Measurements from ENCODE around the gene MORF4L2.
"Not testable (repeated sequence)": the region's sequence is repeated elsewhere in the genome, so short reads cannot be mapped to it uniquely, and the experiment has no call there.

Gene MORF4L2

DNA sequence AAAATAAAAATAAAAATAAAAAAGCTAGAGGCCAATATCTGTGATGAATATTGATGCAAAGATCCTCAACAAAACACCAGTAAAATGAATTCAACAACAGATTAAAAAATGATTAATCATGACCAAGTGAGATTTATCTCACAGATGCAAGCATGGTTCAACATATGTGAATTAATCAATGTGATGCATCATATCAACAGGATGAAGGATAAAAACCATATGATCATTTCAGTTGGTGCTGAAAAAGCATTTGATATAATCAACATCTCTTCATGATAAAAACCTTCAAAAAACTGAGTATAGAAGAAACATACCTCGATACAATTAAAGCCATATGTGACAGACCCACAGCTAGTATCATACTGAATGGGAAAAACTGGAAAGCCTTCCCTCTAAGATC is 38.9 kb downstream of the MORF4L2 start:
- Histone ChIP-seq H3K36me3 (ENCODE audit: control insufficient read depth, insufficient read depth, low read length) (no peaks in the 10 kb centered on the region), H3K9ac (ENCODE audit: low read depth, low read length) (no peak overlapping the region), H3K9me3 (ENCODE audit: control insufficient read depth, insufficient read depth, low read length) (no peaks in the 10 kb centered on the region), H3K27me3 (ENCODE audit: control insufficient read depth, insufficient read depth, low read length) (no peaks in the 10 kb centered on the region), H3K4me1 (ENCODE audit: control insufficient read depth, insufficient read depth, low read length) (no peaks in the 10 kb centered on the region), H3K4me3 (ENCODE audit: low read depth, low read length) (no peak overlapping the region)

DNA sequence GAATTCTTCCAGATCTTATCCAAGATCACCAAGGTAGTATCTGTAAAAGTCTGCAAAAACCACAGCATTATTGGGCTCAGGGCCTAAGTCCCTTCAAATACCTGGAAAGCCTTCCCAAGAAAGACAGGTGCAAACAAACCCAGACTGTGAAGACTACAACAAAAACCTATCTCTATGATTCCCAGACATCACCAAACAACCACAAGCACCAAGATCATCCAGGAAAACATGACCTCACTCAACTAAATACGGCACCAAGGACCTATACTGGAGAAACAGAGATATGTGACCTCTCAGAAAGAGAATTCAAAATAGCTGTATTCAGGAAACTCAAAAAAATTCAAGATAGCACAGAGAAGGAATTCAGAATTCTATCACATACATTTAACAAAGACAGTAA is 42.4 kb downstream of the MORF4L2 start:
- H3K4me3 ChIP-seq (ENCODE audit: low read depth, low read length) = no peak overlapping the region
- no peaks in the 10 kb centered on the region for H3K9me3 ChIP-seq (ENCODE audit: control insufficient read depth, insufficient read depth, low read length)
- H3K36me3 ChIP-seq (ENCODE audit: control insufficient read depth, insufficient read depth, low read length) = no peaks in the 10 kb centered on the region
- H3K4me1 ChIP-seq (ENCODE audit: control insufficient read depth, insufficient read depth, low read length) = peaks cover 2% of the 10 kb centered on the region
- no peak overlapping the region for H3K9ac ChIP-seq (ENCODE audit: low read depth, low read length)
- no peaks in the 10 kb centered on the region for H3K27me3 ChIP-seq (ENCODE audit: control insufficient read depth, insufficient read depth, low read length)

DNA sequence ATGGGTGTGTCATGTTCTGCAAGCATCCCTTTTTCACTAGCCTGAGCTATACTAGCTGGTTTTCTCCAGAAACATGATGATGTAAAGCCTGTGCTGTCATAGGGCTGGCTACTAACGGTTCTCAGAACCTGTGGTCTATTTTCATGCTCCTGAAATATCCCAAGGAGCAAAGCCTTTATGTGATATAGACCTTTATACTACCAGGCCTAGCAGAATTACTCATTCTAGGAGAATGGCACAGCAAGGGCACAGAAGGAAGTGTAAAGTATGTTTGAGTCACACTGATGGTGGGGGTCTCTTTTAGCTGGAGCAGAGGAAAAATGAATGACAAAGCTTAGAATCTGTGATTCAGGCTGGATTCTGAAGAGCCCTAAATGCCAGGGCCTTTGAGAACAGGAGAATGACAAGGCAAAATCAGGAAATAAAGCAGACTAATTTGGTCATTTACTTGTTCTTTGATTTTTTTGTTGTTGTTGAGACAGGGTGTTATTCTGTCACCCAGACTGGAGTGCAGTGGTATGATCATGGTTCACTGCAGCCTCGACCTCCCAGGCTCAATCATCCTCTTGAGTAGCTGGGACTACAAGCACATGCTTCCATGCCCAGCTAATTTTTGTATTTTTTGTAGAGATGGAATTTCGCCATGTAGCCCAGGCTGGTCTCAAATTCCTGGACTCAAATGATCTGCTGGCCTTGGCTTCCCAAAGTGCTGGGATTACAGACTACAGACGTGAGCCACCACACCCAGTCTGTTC is 45.9 kb downstream of the MORF4L2 start:
- Histone ChIP-seq H3K9ac (ENCODE audit: low read depth, low read length) (no peak overlapping the region), H3K9me3 (ENCODE audit: control insufficient read depth, insufficient read depth, low read length) (no peaks in the 10 kb centered on the region), H3K4me3 (ENCODE audit: low read depth, low read length) (no peak overlapping the region), H3K27me3 (ENCODE audit: control insufficient read depth, insufficient read depth, low read length) (no peaks in the 10 kb centered on the region), H3K4me1 (ENCODE audit: control insufficient read depth, insufficient read depth, low read length) (peaks cover 2% of the 10 kb centered on the region), H3K36me3 (ENCODE audit: control insufficient read depth, insufficient read depth, low read length) (no peaks in the 10 kb centered on the region)

DNA sequence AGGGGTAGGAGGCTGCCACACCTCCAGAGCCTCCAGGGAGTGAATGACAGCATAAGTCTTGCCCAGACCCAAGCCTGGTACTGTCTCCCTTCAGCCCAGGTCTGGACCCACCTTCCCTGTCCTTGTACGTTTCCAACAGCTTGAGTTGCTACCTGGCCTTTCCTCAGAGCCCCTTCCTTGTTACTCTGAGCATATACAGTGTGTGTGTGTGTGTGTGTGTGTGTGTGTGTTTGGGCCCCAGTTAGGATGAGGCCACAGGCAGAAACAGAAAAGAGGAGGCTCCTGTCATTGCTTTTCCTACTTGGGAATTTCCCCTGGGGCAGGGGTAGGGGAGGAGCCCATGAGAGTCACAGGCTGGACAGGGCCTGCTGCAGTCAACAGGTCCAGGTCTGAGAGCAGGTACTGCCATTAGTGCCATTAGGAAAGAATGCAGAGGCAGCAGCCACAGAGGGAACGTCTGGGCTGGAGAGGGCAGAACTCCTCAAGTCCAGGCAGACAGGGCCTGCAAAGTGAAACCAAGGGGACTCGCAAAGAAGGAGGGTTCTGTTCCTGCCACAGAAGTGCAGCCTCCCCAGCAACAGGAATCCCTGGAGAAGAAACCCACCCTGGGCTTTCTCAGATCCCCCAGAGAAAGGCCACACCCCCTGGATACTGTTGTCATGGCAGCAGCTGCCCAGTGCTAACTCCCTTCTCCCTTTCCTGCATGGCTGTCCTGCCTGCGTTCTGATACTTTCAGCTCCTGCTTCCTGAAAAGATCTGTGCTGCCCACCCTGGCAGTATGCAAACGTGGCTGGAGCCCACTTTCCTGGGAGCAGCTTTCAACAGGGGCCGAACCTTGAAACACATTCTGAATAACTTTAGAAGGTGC is 47.8 kb downstream of the MORF4L2 start:
- H3K9me3 ChIP-seq (ENCODE audit: control insufficient read depth, insufficient read depth, low read length); H3K27me3 ChIP-seq (ENCODE audit: control insufficient read depth, insufficient read depth, low read length); H3K36me3 ChIP-seq (ENCODE audit: control insufficient read depth, insufficient read depth, low read length); H3K4me3 ChIP-seq (ENCODE audit: low read depth, low read length); H3K9ac ChIP-seq (ENCODE audit: low read depth, low read length); H3K4me1 ChIP-seq (ENCODE audit: control insufficient read depth, insufficient read depth, low read length): not testable (repeated sequence)

DNA sequence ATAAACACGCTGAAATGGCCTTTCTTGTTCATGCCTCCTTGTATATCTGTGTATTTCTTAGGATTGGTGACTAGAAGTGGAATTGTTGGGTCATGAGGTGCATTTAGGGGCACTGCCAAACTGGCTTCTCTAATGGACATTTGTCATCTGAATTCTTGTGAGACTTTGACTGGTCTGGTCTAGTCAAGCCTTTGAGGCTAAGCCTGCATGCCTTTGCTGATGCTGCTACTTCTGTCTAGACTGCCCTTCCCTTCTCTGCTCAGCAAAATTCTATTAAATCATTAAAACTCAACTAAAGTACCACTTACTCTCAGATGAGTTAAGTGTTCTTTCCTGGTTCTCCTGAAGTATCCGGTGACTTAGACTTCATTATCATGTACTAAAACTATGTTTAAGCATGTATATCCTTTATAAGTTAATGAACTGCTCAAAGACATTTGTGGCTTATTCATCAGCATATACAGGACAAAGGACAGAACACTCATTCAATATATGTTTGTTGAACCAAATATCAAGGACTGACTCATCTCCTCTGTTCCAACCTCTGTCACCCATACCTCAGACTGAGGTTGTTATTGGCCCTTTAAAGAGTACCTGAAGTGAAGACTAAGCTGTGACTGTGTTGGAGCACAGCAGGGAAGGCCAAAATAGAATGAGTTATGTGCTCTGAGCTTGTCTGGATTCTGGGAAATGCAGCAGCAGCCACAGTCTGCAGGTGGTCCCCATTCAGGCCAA is 48.7 kb downstream of the MORF4L2 start:
- no peaks in the 10 kb centered on the region for H3K36me3 ChIP-seq (ENCODE audit: control insufficient read depth, insufficient read depth, low read length)
- no peaks in the 10 kb centered on the region for H3K27me3 ChIP-seq (ENCODE audit: control insufficient read depth, insufficient read depth, low read length)
- no peak overlapping the region for H3K4me3 ChIP-seq (ENCODE audit: low read depth, low read length)
- H3K9ac ChIP-seq (ENCODE audit: low read depth, low read length) = no peak overlapping the region
- H3K4me1 ChIP-seq (ENCODE audit: control insufficient read depth, insufficient read depth, low read length) = peaks cover 2% of the 10 kb centered on the region
- H3K9me3 ChIP-seq (ENCODE audit: control insufficient read depth, insufficient read depth, low read length) = no peaks in the 10 kb centered on the region

DNA sequence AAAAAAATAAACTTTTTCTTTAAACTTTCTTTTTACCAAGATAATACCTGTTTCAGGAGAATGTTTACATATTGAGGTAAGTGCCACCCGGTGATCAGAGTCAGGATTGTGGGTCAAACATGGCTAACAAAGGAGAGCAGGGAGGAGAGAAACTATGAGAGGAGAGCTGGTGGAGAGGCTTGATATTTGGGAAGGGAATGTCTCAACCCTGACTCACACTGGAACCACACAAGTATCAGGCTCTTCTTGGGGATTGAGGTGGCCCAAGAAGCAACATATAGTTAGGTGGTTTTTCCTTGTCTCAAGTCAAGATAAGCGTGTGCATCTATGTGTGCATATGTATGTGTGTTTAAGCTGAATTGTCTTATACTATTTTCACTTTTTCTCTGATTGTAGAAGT is 51.1 kb downstream of the MORF4L2 start:
- H3K9ac ChIP-seq (ENCODE audit: low read depth, low read length) = no peak overlapping the region
- H3K9me3 ChIP-seq (ENCODE audit: control insufficient read depth, insufficient read depth, low read length) = no peaks in the 10 kb centered on the region
- H3K4me3 ChIP-seq (ENCODE audit: low read depth, low read length) = no peak overlapping the region
- peaks cover 2% of the 10 kb centered on the region for H3K4me1 ChIP-seq (ENCODE audit: control insufficient read depth, insufficient read depth, low read length)
- no peaks in the 10 kb centered on the region for H3K27me3 ChIP-seq (ENCODE audit: control insufficient read depth, insufficient read depth, low read length)
- H3K36me3 ChIP-seq (ENCODE audit: control insufficient read depth, insufficient read depth, low read length) = no peaks in the 10 kb centered on the region

DNA sequence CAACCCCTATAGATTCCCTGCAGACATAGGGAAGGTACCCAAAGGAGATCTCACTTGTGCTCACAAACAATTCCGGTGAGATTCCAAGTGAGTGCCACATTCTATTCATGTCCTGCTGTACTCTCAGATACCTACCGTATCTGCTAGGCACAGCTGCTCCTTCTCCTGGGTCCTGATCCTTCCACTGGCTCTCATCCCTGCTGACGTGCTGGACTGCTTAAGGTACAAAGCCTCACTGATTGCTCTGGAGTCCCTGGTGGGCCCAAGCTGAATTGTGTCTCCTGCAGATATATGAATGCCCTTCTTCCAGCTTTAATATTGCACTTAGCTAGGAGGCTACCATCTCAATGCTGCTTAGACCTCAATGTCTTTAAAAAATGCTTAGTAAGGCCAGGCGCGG is 55.4 kb downstream of the MORF4L2 start:
- Histone ChIP-seq H3K27me3 (ENCODE audit: control insufficient read depth, insufficient read depth, low read length) (no peaks in the 10 kb centered on the region), H3K9me3 (ENCODE audit: control insufficient read depth, insufficient read depth, low read length) (no peaks in the 10 kb centered on the region), H3K36me3 (ENCODE audit: control insufficient read depth, insufficient read depth, low read length) (no peaks in the 10 kb centered on the region), H3K4me3 (ENCODE audit: low read depth, low read length) (no peak overlapping the region), H3K9ac (ENCODE audit: low read depth, low read length) (no peak overlapping the region), H3K4me1 (ENCODE audit: control insufficient read depth, insufficient read depth, low read length) (no peaks in the 10 kb centered on the region)

DNA sequence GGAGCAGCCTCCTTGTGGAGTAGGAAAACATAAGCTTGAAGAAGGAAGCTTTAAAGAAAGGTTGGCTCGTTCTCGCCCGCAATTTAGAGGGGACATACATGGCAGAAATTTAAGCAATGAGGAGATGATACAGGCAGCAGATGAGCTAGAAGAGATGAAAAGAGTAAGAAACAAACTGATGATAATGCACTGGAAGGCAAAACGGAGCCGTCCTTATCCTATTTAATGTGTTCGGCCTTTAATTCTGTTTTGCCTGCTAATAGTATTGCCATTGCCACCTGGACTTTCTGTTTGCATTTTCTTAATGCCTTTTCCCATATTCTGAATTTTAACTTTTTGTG is 56.4 kb downstream of the MORF4L2 start:
- no peaks in the 10 kb centered on the region for H3K9me3 ChIP-seq (ENCODE audit: control insufficient read depth, insufficient read depth, low read length)
- H3K4me3 ChIP-seq (ENCODE audit: low read depth, low read length) = peak overlapping the region; percentile 89
- H3K9ac ChIP-seq (ENCODE audit: low read depth, low read length) = no peak overlapping the region

DNA sequence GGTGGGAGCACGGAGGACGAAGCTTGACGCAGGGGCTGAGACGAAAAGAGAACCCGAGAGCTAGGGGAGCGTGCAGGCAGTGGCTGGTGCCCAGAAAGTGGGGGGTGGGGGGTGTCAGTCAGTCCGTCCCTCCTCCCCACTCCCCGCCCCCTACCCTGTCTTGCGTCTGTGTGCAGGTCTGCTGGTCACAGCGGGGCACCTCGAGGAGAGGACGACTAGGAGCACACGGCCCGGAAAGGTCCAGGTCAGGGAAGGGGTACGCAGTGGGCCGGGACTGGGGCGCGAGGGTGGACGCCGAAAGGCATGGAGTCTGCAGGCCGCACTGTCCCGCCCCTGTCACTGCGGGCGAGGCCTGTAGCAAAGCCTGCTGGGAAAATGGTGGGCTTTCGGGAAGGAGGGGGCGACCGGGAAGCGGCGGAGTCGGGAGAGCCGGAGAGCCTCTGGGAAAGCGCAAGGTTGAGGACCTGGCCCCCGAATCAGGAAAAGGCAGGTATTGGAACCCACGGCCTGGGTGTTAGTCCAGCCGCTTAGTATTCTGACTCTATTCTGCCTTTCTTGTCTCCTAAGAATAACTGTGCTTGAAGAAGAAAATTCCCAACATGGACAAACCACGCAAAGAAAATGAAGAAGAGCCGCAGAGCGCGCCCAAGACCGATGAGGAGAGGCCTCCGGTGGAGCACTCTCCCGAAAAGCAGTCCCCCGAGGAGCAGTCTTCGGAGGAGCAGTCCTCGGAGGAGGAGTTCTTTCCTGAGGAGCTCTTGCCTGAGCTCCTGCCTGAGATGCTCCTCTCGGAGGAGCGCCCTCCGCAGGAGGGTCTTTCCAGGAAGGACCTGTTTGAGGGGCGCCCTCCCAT is 57.0 kb downstream of the MORF4L2 start:
- Histone ChIP-seq H3K9me3 (ENCODE audit: control insufficient read depth, insufficient read depth, low read length) (no peaks in the 10 kb centered on the region), H3K27me3 (ENCODE audit: control insufficient read depth, insufficient read depth, low read length) (no peaks in the 10 kb centered on the region), H3K36me3 (ENCODE audit: control insufficient read depth, insufficient read depth, low read length) (no peaks in the 10 kb centered on the region), H3K4me3 (ENCODE audit: low read depth, low read length) (peak overlapping the region; percentile 89), H3K9ac (ENCODE audit: low read depth, low read length) (peak overlapping the region; percentile 77), H3K4me1 (ENCODE audit: control insufficient read depth, insufficient read depth, low read length) (no peaks in the 10 kb centered on the region)

More for the DNA sequence above, 56.4 kb downstream of the MORF4L2 start:
- no peaks in the 10 kb centered on the region for H3K36me3 ChIP-seq (ENCODE audit: control insufficient read depth, insufficient read depth, low read length)
- no peaks in the 10 kb centered on the region for H3K4me1 ChIP-seq (ENCODE audit: control insufficient read depth, insufficient read depth, low read length)
- no peaks in the 10 kb centered on the region for H3K27me3 ChIP-seq (ENCODE audit: control insufficient read depth, insufficient read depth, low read length)

DNA sequence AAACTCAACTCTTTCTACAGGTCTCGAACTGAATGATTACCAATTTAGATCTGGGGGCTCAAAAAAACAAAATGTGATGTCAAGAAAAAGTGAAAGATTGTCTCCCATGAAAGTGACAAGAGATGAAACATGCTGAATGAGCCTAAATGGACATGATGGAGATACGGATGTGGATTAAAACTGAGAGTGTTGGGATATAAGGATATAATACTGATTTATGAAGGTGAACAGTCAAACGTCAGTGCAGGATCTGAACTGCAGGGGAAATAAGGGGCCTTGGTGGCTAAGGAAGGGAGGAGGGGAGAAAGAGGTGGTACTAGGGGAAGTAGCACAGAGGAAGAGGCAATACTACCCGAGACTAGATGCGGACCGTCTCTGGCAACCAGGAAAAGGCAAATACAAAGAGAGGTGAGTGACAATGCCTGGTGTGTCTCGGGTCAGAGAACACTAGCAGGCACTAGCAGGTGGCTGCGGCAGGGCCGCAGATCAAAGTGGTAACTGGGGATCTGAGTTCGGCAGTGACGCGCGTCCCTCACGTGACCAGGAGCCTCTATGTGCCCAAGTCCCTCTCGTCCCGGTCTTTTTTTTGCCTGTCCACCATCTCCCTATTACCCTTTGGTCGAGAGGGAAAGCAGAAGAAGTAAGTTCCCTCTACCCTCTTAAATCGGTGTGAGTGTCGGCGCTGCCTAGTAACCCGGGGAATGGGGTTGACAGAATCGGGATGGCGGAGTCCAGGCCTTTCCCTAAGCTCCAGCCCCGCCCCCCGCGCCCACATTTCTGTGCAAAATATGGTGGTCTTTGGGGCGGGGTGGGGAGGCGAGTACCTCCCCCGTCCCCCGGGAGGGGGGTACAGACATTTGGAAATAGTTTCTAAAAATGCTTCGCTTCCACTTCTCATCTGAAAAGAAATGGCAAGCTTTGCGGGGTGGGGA is 57.8 kb downstream of the MORF4L2 start, which contains the start of gene TCEAL1:
Gene TCEAL1, plus strand, starts transcription at position 590 of the 932 bp plus-strand sequence. CDS start 942 bp downstream, outside the sequence.
- peak within 1 kb of the TSS; percentile 77 for H3K9ac ChIP-seq (ENCODE audit: low read depth, low read length)
- H3K36me3 ChIP-seq (ENCODE audit: control insufficient read depth, insufficient read depth, low read length) = no peaks in the 10 kb centered on the region
- peak within 1 kb of the TSS; percentile 89 for H3K4me3 ChIP-seq (ENCODE audit: low read depth, low read length)
- no peaks in the 10 kb centered on the region for H3K9me3 ChIP-seq (ENCODE audit: control insufficient read depth, insufficient read depth, low read length)
- peaks cover 2% of the 10 kb centered on the region for H3K4me1 ChIP-seq (ENCODE audit: control insufficient read depth, insufficient read depth, low read length)
- no peaks in the 10 kb centered on the region for H3K27me3 ChIP-seq (ENCODE audit: control insufficient read depth, insufficient read depth, low read length)
